GM19239 (cell line): ENCODE measurements around the gene TACC3.

Experiments used
- DNase-seq: peaks from one replicate; pipeline ENCODE4 v3.0.0; 2011; ENCODE audit warnings: low spot score; ENCODE audit not compliant: insufficient read length
- FAIRE-seq: peaks from 2 replicates; lab custom pipeline; 2011; peaks lifted over from hg19 to GRCh38; lab: Jason Lieb, UNC

The TACC3 gene

DNA sequence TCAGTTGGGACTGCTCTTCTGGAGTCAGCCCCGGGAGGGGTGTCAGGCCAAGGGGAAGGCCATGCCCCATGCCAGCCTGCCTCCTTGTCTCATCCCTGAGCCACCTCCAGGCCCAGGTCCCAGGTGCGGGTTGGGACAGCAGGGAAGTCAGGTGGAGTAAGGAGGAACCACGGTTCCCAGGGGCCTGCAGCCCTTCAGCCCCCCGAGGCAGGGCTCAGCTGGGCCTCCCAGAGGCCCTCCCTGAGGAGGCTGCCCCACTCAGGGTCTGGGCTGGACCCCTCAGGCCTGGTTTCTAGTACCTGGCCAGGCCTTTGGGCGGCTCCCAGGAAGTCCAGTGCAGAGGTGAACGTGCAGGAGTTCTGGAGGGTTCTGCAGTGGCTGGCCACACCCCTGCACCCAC lies 48.4 kb downstream of the TACC3 start:
- FAIRE-seq: no peak

DNA sequence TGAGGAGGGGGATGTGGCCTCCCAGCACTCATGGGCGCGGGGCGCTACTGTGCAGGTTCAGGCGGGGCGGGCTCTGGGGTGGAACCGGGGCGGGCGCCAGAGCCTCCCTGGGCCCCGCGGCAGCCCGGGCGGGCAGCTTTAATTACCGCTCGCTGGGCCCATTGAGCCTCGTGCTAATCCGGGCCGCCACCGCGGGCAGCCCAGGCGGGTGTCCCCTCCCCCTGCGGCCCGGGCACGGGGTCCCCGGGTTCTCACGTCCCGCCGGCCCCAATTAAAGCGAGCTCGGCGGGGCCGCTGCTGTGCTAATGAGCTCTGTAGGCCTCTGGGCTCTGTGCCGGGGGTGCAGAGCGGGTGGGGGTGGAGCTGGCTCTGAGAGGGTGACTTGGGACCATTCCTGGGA lies 48.9 kb downstream of the TACC3 start:
- FAIRE-seq (no peak), DNase-seq (no peak)

More for the DNA sequence above, 48.4 kb downstream of the TACC3 start:
- no peak for DNase-seq

DNA sequence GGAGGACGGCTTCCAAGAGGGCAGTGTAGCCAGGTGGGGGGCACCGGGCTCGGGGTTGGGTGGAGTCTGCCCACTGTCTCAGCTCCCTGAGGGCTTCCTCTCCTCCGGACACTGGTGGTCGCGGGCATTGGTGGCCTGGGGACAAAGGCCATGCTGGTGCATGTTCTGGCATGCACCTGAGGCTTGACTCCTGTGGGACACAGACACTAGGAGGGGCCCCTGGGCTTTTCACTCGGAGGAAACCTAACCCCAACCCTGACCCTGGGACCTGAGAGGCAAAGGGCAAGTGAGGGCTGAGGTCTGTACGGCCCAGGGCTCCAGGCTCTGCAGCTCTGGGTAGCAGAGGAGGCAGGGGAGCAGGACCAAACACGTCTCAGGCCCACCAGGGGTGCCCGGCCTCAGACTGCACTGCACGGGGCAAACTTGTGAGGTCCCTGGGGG lies 49.5 kb downstream of the TACC3 start:
- FAIRE-seq: no peak
- no peak for DNase-seq

DNA sequence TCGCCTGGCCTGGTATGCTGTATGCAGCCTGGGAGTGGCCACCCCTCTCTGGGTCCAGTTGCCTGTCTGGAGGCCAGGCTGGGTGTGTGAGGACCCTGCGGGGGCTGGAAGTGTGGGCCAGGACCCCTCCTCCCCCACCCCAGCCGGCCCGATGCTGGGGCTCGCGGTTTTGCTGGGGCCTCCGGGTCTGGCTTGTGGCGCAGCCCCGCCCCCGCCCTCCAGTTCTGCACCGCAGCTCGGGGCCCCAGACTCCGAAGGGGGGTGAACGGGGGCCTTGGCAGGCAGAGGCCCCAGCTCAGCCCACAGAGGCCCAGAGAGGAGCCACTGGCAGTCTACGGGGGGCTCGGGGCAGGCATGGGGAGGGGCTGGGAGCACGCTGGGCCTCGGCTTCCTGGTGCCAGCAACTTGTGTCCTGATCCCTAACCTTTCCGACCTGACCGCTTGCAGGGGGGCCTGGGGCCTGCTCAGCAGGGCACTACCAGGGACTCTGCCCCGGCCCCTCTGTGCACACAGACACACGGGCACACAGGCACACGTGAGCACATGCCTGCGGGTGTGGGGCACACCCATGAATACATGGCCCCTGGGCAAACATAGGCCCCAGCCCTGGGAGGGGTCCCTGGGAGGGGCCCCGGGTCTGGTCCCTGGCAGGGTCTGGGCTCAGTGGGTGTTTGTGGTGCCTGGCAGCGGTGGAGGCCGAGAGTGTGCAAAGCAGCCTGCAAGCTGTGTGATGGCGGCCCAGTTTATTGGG lies 50.4 kb downstream of the TACC3 start:
- FAIRE-seq: no peak
- DNase-seq: no peak

DNA sequence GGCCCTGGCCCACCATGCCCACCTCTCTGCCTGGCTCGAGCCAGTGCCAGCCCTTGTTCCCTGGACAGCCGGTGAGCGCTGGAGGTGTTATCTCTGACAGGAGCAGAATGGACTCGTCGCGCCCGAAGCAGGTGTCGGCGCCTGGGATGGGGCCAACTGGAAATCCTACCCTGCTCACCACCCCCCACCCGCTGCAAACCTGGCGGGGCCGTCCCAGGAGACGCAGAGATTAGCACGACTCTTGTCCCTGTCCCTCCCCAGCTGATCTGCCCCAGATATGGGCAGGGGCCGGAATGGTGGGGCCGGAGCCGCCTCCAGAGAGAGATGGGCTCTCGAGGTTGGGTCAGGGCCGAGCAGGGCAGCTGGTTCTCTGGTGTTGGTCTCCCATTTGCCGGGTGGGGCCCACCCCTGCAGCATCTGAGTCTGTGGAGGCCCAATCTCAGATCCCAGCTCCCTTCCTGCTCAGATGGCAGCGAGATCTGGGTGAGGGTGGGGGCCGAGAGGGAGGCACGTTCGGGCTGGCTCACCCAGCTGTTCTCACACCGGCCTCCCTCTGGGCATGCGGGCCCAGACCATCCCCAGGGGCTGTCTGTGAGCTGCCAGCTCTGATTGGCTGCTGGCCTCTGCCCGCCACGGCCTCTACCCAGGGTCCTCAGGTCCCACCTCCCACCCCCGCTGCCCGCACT lies 51.7 kb downstream of the TACC3 start:
- FAIRE-seq (no peak), DNase-seq (no peak)

DNA sequence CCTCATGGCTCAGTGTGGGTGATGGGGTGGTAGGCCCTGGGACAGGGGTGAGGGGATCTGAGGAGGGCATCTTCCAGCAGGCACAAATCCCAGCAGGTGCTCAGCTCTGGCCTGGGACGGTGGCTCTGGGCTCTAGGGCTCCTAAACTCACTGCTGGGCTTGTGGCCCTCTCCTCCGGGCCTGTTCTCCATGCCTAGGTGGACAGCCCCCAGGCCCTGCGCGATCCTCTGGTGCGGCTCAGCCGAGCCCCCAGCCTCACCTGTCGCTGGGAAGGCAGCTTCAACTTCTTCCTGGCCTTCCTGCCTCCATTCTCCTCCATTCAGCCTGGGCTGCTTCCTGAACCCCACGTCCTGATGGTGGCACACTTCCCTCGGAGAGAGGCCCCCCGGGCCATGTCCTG lies 52.4 kb downstream of the TACC3 start:
- DNase-seq (no peak), FAIRE-seq (no peak)

GRCh38 chr4:1775731-1776500 lies 54.6 kb downstream of the TACC3 start:
- DNase-seq: no peak
- no peak for FAIRE-seq

DNA sequence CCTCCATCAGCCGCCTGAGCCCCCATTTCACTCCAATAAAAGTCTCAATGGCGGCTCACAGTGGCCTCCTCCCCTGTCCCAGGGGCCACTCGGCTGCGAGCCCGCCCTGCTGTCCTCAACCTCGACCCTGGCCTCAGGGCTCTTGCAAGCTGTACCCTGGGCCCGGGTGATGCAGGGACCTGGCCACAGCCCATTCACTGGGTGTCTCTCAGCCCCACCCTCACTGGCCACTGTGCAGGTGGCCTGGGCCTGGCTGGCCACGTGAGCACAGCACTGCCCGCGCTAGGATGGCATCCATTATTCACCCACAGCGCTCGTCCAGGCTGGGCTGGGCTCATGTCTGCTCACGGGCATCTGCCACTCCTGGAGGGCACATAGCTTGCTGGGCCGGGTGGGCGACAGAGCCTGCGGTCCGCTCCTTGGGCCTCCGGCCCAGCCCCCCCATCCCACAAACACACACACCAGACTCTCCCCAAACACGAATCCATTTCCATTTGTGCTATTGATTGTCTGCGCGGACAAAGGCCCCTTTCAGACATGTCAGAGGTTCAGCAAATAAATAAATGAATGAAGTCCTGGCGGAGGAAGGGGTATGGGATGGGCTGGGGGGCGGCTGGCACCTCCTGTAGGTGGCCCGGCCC lies 55.3 kb downstream of the TACC3 start:
- no peak for FAIRE-seq

GRCh38 chr4:1777822-1778641 lies 56.7 kb downstream of the TACC3 start:
- DNase-seq (no peak), FAIRE-seq (no peak)

More for the DNA sequence above, 55.3 kb downstream of the TACC3 start:
- DNase-seq: no peak

- no peak for DNase-seq
- FAIRE-seq: no peak
These were observed 57.5 kb downstream of the TACC3 start for GRCh38 chr4:1778642-1779392.

- DNase-seq: no peak
- FAIRE-seq: no peak
These were observed 58.5 kb downstream of the TACC3 start for GRCh38 chr4:1779588-1780382.

GRCh38 chr4:1780435-1780834 lies 59.1 kb downstream of the TACC3 start:
- FAIRE-seq: no peak

DNA sequence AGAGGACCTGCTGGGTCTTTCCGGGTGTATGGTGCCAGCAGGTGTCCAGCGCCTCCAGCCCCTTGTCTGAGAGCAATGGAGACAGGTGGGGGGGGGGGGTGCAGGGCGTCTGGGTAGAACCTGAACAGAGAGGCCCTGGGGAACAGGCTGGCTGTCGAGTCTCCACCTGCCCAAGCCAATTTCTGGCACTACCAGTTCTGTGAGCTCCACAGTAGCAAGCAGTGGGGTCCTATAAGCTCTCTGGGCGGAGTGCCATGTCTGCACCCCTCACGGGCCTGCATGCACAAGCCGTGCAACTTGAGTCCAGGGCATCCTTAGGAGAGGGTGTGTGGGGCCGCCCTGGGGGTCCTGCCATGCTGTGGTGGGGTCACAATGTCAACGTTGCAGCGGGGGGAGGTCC lies 61.7 kb downstream of the TACC3 start:
- FAIRE-seq: no peak

More at GRCh38 chr4:1780435-1780834, 59.1 kb downstream of the TACC3 start:
- no peak for DNase-seq

GRCh38 chr4:1783970-1784369 lies 62.6 kb downstream of the TACC3 start:
- FAIRE-seq (no peak), DNase-seq (no peak)

More for the DNA sequence above, 61.7 kb downstream of the TACC3 start:
- DNase-seq: no peak

GRCh38 chr4:1784395-1784788 lies 63.1 kb downstream of the TACC3 start:
- no peak for FAIRE-seq
- DNase-seq: no peak

DNA sequence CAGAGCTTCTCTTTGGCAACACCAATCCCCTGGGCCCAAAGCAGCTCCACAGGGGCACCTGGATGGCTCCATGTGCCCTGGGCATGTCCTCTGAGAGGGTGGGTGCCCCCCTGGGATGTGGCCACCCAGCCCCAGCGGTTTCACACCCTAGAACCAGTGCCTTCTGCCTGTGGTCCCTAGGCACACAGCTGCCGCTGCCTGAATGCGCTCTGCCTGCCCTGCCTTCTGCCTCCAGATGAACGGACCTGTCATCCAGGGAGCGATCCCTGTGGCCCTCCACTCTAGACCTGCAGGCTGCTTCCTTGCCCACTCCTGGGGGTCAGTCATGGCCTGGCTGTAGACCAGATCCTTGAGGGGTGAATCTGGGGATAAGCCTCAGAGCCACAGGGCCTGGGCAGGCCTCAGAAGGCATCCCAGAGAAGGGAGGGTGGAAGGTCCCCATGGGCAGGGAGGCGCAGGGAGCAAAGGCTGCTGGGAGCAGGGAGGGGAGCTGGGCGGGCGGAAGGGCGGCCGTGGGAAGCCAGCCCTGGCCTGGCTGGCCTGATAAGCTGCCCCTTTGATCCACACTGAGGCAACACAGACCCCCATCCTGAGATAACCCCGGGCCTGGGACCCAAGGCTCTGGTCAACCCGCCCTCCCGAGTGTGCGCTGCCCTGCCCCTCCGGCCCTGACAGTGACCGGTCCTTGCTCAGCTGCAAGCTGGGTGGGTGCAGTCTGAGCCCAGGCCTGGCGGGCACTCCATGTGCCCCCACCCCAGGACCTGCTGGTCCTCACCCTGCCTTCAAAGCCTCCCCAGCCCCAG lies 63.7 kb downstream of the TACC3 start:
- FAIRE-seq (no peak), DNase-seq (no peak)

DNA sequence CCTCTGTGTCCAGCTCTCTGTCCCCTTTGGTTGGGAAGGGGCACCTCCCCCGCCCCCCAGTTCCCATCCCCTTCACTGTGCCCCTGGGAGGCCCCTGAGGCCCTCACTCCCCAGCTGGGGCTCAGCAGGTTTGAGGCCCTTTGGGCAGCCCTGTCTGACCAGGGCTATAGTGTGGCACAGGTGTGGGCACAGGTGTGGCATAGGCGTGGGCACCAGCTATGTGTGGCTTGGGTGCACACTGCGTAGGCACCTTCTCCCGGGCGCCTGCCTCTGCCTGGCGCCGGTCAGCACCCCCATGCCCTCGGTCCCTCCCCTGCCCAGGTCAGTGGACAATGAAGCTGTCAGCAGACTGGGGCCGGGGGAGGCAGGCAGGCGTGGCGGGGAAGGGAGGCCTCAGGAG lies 64.3 kb downstream of the TACC3 start:
- DNase-seq (no peak), FAIRE-seq (no peak)
